ENCODE results near the gene ADGRG6. TPM values are rescaled to one million over a fixed set of nuclear protein-coding genes. Genes with fewer than 3 reads are reported as not detected.

Gene ADGRG6
- total RNA-seq, 1 experiment from 2014 or later, result 2.5 TPM

DNA sequence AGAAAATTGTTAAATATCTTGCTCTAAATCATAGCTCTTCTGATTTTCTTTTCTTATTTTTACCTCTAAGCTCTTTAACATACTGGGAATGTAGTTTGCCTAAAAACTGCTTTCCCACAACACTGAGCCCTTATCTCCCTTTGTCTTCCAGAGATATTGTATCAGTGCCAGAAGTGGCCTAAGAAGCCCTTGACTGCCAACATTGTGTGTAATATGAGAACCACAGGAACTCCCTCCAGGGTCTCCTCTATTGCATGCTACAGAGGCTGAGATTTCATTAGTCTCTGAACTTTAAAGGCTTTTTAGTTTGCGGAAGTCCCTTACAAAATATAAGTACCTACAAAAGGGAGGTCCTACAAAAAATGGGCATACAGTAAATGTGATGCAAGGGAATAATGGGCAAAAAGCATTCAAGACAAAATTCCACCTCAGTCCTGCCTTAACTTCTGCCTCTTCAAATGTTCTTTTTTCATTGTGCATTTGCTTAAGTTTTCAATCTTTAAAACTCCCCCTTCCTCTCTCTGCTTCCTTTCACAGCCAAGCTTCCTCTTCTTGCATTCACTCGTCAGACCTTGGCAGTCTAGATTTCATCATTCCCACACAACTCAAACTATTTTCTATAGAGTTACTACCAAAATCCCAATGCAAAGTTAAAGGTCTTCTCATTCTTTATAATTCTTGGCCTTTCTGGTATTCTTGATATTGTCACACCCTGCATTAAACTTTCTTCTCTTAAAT is 76.5 kb downstream of the ADGRG6 start:
- Histone ChIP-seq H2BK15ac (ENCODE audit: low read depth, low read length) (no peak overlapping the region), H3K9me3 (ENCODE audit: control insufficient read depth, low read depth, low read length) (no peaks in the 10 kb centered on the region), H3K23ac (ENCODE audit: insufficient read length, low read depth, low read length) (no peak overlapping the region), H2BK20ac (ENCODE audit: low read depth, low read length, poor library complexity, severe bottlenecking) (no peak overlapping the region), H3K18ac (ENCODE audit: insufficient read length, low read depth, low read length) (no peak overlapping the region), H3K23me2 (ENCODE audit: insufficient read length, low read depth, low read length, poor library complexity, severe bottlenecking) (no peaks in the 10 kb centered on the region), H2AFZ (ENCODE audit: low read length) (no peak overlapping the region), H3K56ac (ENCODE audit: insufficient read length, low read depth, low read length) (no peak overlapping the region), H3K79me2 (ENCODE audit: insufficient read depth, low read length) (no peaks in the 10 kb centered on the region), H3K4me1 (ENCODE audit: insufficient read depth, low read length) (no peaks in the 10 kb centered on the region; the same call in 1 of the 2 replicates), H2BK12ac (ENCODE audit: insufficient read length, low read depth, low read length) (no peak overlapping the region), H4K91ac (ENCODE audit: insufficient read length, low read depth, low read length) (no peak overlapping the region), H3K9ac (ENCODE audit: extremely low read depth, insufficient read length, low read length) (no peak overlapping the region), H3K14ac (ENCODE audit: insufficient read depth, low read length) (no peak overlapping the region), H2BK5ac (ENCODE audit: insufficient read length, low read length) (no peak overlapping the region), H2BK120ac (ENCODE audit: low read depth, low read length, poor library complexity, severe bottlenecking) (no peak overlapping the region), H4K8ac (replicated peaks; ENCODE audit: insufficient read length, low read depth, low read length) (no peak overlapping the region), H3K27me3 (ENCODE audit: insufficient read depth, low read length) (no peaks in the 10 kb centered on the region), H4K20me1 (ENCODE audit: control insufficient read depth, insufficient read depth, insufficient read length) (no peaks in the 10 kb centered on the region), H3K4ac (ENCODE audit: low read depth, low read length) (no peak overlapping the region), H3K79me1 (ENCODE audit: insufficient read depth, low read depth, low read length, poor library complexity, severe bottlenecking) (no peaks in the 10 kb centered on the region), H3T11ph (ENCODE audit: low read length) (no peak overlapping the region), H3K27ac (ENCODE audit: insufficient read length, low read depth, low read length) (no peak overlapping the region), H4K5ac (ENCODE audit: insufficient read length, low read depth, low read length) (no peak overlapping the region), H3K4me2 (ENCODE audit: insufficient read depth, insufficient read length, low read length) (no peak overlapping the region), H2AK5ac (ENCODE audit: insufficient read length, low read length) (no peak overlapping the region)
- Mint-ChIP-seq H3K9me3 (no peaks in the 10 kb centered on the region), H3K27ac (peak overlapping the region; percentile 8 to 76 (median 72); a peak in 3 of 7 replicates), H3K4me3 (no peak overlapping the region), H3K36me3 (ENCODE audit: insufficient read depth in 1 of 3, low read depth in 3 of 3) (no peaks in the 10 kb centered on the region; a peak in 1 of 7 replicates), H3K4me1 (peaks cover 26 to 28% of the 10 kb centered on the region in 2 experiments), H3K27me3 (ENCODE audit: low read depth) (no peaks in the 10 kb centered on the region)
- DNase-seq, result no peak
- TF ChIP-seq, protein P1, sequence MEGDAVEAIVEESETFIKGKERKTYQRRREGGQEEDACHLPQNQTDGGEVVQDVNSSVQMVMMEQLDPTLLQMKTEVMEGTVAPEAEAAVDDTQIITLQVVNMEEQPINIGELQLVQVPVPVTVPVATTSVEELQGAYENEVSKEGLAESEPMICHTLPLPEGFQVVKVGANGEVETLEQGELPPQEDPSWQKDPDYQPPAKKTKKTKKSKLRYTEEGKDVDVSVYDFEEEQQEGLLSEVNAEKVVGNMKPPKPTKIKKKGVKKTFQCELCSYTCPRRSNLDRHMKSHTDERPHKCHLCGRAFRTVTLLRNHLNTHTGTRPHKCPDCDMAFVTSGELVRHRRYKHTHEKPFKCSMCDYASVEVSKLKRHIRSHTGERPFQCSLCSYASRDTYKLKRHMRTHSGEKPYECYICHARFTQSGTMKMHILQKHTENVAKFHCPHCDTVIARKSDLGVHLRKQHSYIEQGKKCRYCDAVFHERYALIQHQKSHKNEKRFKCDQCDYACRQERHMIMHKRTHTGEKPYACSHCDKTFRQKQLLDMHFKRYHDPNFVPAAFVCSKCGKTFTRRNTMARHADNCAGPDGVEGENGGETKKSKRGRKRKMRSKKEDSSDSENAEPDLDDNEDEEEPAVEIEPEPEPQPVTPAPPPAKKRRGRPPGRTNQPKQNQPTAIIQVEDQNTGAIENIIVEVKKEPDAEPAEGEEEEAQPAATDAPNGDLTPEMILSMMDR (conservative IDR thresholded peaks at IDR 0.05), result no peak
- whole genome bisulfite sequencing (ENCODE audit: extremely low coverage, insufficient read length, low lambda C conversion rate), result no CpG with 5 or more reads among the region's 2 CpGs
